GM21723 (cell line): ENCODE results near the gene IRF2BPL.

Experiments used
- ATAC-seq: cut with Tn5 transposase; IDR thresholded peaks from one replicate; pipeline ENCODE4 v1.9.1; 2021; ENCODE audit warnings: mild to moderate bottlenecking, moderate library complexity; ENCODE audit not compliant: unreplicated experiment

Gene IRF2BPL

GRCh38 chr14:76995279-76996035 lies 33.1 kb downstream of the IRF2BPL start:
- no peak for ATAC-seq

- ATAC-seq, result no peak
Observed at GRCh38 chr14:76993752-76994151, 34.8 kb downstream of the IRF2BPL start.

GRCh38 chr14:76990084-76990483 lies 38.4 kb downstream of the IRF2BPL start:
- no peak for ATAC-seq

GRCh38 chr14:76987956-76988520 lies 40.5 kb downstream of the IRF2BPL start:
- no peak for ATAC-seq

GRCh38 chr14:76986231-76986565 lies 42.3 kb downstream of the IRF2BPL start:
- ATAC-seq, result no peak

GRCh38 chr14:76985540-76986230 lies 42.8 kb downstream of the IRF2BPL start:
- no peak for ATAC-seq

- no peak for ATAC-seq
Observed at GRCh38 chr14:76984787-76985375, 43.6 kb downstream of the IRF2BPL start.

- ATAC-seq, result no peak
Observed at GRCh38 chr14:76984297-76984696, 44.2 kb downstream of the IRF2BPL start.

- ATAC-seq, result no peak
Observed at GRCh38 chr14:76981670-76982069, 46.8 kb downstream of the IRF2BPL start.

- peak; percentile 96 for ATAC-seq
Observed at GRCh38 chr14:76977793-76978720, 50.5 kb downstream of the IRF2BPL start.

GRCh38 chr14:76976240-76977005 lies 52.1 kb downstream of the IRF2BPL start:
- no peak for ATAC-seq

- no peak for ATAC-seq
Observed at GRCh38 chr14:76975812-76976211, 52.7 kb downstream of the IRF2BPL start.

- ATAC-seq, result no peak
Observed at GRCh38 chr14:76975051-76975450, 53.5 kb downstream of the IRF2BPL start.
